NCI-H446 (cell line): ENCODE measurements around the gene EXO1.
"Not testable (repeated sequence)": the region's sequence is repeated elsewhere in the genome, so short reads cannot be mapped to it uniquely, and the experiment has no call there.

ENCODE experiments used
- DNase-seq, 2 experiments: peaks; one replicate each; lab custom pipeline; 2025; lab: John Stamatoyannopoulos, UW

The EXO1 gene

DNA sequence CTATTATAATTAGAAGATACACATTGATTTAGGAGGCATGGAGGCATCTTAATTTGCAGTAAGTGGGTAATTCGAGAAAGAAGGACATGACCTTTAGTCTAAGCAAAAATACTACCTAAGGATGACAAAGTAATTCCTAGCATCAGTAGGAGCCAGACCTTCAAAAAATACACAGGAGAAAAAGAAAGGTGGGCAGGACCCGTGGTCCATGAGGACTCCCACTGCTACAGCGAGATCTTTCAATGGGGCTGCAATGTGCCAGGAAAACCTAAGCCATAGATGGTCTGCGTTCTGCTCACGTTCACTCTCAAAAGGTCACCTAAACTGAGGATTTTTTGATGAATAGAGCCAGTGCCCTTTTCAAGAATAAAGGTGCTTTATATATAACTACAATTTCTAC is 10.6 kb upstream of the EXO1 start:
- no peak for DNase-seq

DNA sequence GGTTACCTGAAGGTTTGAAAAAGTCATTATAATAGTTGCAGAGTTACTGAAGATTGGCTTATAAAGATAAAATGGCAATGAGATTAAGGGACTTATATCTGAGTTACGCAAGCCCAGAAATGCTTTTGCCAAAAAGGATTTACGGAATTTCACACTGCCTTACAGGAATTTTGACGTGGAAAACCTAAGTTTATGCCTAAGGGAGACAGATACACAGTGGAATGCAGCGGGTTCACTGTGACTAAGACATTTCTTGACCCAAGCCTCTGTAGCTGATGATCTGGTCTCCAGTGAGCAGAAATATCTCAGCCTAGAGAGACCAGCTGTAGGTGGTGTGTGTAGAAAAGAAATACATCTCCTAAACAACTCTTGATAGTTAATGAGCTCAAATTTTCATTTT is 10.1 kb upstream of the EXO1 start:
- DNase-seq = no peak

GRCh38 chr1:241838897-241839296 is 9.1 kb upstream of the EXO1 start:
- DNase-seq = no peak

- no peak for DNase-seq
These were observed 8.5 kb upstream of the EXO1 start for GRCh38 chr1:241839369-241839979.

GRCh38 chr1:241840164-241840563 is 7.8 kb upstream of the EXO1 start:
- DNase-seq = no peak

DNA sequence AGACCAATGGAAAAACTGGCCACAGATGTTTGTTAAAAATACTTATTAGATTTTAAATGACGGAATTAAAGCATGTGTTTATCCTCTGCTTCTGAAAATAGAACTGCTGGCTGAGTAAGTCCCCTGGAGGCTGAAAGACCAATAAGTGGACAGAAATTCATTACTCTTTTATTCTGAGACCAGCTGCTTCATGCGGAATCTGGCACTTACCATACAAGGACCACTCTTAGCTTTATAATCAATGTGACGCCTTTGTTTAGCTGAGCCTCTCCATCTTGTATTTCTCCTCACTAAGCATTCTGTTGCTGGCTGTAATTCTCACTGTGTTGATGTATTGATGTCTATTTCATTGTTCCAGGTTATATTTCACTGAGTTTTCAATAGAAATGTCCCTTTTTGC is 6.3 kb upstream of the EXO1 start:
- DNase-seq = no peak

DNA sequence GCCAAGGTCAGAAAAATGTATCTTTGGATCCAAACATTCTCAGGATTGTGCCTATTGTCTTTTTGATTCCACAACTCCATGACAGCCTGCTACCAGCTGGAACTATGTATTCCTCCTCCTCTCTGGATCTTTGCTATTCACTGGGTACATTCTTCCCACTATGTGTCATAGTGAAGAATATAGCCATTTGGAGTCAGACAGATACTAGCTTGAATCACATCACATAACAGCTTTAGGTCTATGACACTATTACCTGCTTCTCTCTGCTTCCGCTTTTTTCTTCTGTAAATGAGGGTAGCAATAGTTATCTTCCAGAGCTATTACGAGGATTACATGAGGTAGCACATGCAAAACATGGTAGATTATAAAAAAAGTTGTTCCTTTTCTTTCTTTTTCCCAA is 5.4 kb upstream of the EXO1 start:
- DNase-seq = no peak

GRCh38 chr1:241844593-241844992 is 3.4 kb upstream of the EXO1 start:
- no peak for DNase-seq

- no peak for DNase-seq
These were observed 1.6 kb upstream of the EXO1 start for GRCh38 chr1:241846375-241846774.

- no peak for DNase-seq
These were observed 1.0 kb upstream of the EXO1 start for GRCh38 chr1:241846862-241847539.

GRCh38 chr1:241847540-241847795 is 536 bp upstream of the EXO1 start:
- no peak for DNase-seq

GRCh38 chr1:241848686-241849344 is 811 bp downstream of the EXO1 start:
- no peak for DNase-seq

GRCh38 chr1:241849345-241849695 is 1.3 kb downstream of the EXO1 start:
- DNase-seq = no peak

- not testable (repeated sequence) for DNase-seq
These were observed 7.6 kb downstream of the EXO1 start for GRCh38 chr1:241855545-241856140.

- DNase-seq = no peak
These were observed 9.1 kb downstream of the EXO1 start for GRCh38 chr1:241857131-241857530.

GRCh38 chr1:241860922-241861321 is 12.9 kb downstream of the EXO1 start:
- DNase-seq = no peak

GRCh38 chr1:241869022-241869421 is 21.0 kb downstream of the EXO1 start:
- no peak for DNase-seq

- no peak for DNase-seq
These were observed 22.3 kb downstream of the EXO1 start for GRCh38 chr1:241870336-241870735.

GRCh38 chr1:241870746-241871430 is 22.9 kb downstream of the EXO1 start:
- no peak for DNase-seq

DNA sequence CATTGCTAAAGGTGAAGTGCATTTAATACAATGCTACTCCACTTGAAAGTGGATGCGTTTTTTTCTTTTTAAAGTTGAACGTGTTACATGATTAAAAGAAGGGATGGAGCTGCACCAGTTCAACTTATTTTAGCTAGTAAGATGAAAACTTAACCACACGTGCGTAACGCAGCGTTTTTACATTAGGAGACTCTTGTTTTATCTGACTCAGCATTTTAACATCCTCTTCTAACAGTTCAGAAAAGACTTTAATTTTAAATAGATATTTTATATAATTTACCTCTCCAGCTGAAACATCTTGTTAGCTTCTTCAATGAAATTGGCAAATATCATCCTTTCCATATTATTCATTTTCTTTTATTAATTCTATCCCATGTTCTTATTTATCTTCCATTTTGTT is 33.4 kb downstream of the EXO1 start:
- DNase-seq = no peak

- DNase-seq = no peak
These were observed 35.2 kb downstream of the EXO1 start for GRCh38 chr1:241883159-241883558.

GRCh38 chr1:241888232-241888631 is 40.2 kb downstream of the EXO1 start:
- DNase-seq = no peak

DNA sequence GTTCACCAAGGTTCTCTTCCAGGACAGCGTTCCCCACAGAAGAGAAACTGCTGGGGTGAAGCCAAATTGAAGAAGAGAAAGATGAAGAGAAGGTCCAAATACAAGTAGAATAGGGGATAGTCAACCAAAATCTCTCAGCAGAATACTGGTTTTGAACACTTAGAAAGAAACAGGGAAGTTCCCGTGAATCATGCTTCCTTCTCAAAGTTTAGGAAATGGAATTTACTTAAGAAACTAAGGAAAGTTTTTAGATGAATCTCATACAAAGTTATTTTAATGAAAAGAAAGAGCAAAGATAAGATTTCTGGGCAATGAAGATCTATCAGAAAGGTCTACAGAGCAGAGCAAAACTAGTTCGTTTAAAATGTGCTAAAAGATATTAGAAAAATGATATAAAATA is 43.3 kb downstream of the EXO1 start:
- DNase-seq = no peak
